Measurements from ENCODE around the gene SLC9C1. TPM values are rescaled to one million over a fixed set of nuclear protein-coding genes. Genes with fewer than 3 reads are reported as not detected.

SLC9C1 gene
- total RNA-seq: not detected in 2 replicates
- long read RNA-seq: 0 reads

DNA sequence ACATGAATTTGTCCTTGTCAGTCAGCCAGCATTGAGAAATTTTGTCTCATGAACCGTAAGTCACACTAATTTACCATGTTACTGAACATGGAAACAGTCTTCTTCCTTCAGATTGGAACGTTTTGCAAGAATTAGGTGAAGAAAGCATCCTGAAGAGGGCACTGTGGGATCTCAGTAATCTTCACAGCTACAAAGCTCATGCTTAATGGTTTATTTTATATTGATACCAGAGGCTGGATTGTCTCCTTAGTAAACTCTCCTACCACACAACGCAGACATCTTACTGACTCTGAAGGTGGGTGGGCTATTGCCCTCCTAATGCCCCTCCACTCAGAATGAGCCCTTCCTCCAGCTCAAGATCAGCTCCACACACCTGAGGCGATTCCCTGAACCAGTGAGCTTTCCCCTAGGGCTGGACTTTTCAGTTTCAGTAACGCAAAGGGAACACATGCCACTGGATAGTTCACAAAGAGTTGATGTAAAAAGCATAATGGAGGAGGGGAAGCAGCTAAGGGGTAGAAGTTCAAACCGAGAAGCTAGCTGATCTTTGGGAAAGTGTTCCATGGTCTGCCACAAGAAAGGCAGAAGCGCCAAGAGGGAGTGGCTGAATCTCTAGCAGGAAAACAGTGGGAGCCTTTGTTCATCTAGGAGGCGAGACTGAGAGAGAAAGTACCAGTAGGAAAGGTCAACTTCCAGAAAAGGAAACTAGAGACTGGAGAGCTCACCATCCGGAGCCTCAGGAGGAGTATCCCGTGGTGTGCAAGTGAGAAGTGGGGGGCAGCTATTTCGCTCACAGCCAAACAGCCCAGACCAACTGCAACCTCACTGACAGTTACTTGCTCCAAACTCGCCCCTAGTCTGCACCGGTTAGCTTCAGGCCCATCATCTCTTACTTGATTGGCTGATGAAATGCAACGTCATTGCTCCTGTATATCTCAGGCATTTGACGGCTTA, at the start of gene SLC9C1:
Gene SLC9C1, minus strand, starts transcription at position 849 of the 954 bp plus-strand sequence. CDS start 7,425 bp downstream, outside the sequence.
- TF ChIP-seq, protein P1, sequence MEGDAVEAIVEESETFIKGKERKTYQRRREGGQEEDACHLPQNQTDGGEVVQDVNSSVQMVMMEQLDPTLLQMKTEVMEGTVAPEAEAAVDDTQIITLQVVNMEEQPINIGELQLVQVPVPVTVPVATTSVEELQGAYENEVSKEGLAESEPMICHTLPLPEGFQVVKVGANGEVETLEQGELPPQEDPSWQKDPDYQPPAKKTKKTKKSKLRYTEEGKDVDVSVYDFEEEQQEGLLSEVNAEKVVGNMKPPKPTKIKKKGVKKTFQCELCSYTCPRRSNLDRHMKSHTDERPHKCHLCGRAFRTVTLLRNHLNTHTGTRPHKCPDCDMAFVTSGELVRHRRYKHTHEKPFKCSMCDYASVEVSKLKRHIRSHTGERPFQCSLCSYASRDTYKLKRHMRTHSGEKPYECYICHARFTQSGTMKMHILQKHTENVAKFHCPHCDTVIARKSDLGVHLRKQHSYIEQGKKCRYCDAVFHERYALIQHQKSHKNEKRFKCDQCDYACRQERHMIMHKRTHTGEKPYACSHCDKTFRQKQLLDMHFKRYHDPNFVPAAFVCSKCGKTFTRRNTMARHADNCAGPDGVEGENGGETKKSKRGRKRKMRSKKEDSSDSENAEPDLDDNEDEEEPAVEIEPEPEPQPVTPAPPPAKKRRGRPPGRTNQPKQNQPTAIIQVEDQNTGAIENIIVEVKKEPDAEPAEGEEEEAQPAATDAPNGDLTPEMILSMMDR (IDR thresholded peaks at IDR 0.05): peak; percentile 78
- no peak for DNase-seq (ENCODE audit: extremely low spot score, unreplicated experiment)
- Mint-ChIP-seq H3K36me3 (ENCODE audit: unreplicated experiment) (no peaks in the 10 kb centered on the region), H3K4me1 (ENCODE audit: unreplicated experiment) (peaks cover 15% of the 10 kb centered on the region), H3K27ac (ENCODE audit: unreplicated experiment) (peak within 1 kb of the TSS; percentile 65), H3K27me3 (ENCODE audit: unreplicated experiment) (peaks cover 22% of the 10 kb centered on the region), H3K4me3 (ENCODE audit: unreplicated experiment) (peak within 1 kb of the TSS; percentile 77), H3K9me3 (ENCODE audit: unreplicated experiment) (no peaks in the 10 kb centered on the region)

DNA sequence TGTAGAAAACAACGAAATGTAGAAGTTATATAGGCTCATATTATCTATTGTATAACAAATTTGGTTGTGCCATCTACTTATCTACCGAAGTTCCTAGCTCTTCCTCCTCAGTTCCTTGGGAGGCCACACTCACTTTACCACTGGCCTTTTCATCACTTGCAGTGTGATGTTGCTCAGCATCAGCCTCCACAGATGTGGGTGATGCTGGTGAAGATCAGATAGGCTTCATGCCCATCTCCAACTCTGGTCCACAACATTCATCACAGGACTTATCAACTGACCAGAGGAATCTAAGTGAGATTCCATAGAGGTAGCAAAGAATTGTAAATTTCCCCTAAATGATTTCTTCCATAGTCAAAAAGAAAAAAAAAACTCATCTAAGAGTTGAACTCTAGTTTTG, 47.4 kb upstream of the SLC9C1 start:
- Mint-ChIP-seq H3K4me3 (ENCODE audit: unreplicated experiment) (no peak overlapping the region), H3K27ac (ENCODE audit: unreplicated experiment) (no peak overlapping the region), H3K9me3 (ENCODE audit: unreplicated experiment) (peaks cover 7% of the 10 kb centered on the region), H3K27me3 (ENCODE audit: unreplicated experiment) (peaks cover 40% of the 10 kb centered on the region), H3K36me3 (ENCODE audit: unreplicated experiment) (no peaks in the 10 kb centered on the region), H3K4me1 (ENCODE audit: unreplicated experiment) (no peaks in the 10 kb centered on the region)
- TF ChIP-seq, protein P1 (IDR thresholded peaks at IDR 0.05): no peak
- DNase-seq (ENCODE audit: extremely low spot score, unreplicated experiment): no peak

DNA sequence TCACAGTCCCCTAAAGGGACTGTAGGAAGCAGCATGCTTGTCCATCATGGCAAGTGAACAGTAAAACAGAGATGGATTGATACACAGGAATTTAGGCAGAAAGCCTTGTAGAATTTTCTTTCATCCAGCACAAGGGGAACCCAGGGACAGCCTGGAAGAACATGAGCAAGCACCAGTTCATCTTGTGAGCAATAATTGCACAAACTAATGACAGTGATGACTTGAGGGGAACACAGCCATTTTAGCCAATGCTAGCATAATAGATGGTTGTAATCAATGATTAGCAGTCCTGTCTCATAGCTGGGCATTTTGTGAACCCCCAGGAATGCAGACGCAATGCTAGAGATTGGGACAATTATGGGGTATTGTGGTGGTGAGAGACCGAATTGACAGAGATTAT, 45.6 kb upstream of the SLC9C1 start:
- H3K27ac Mint-ChIP-seq (ENCODE audit: unreplicated experiment): no peak overlapping the region
- H3K4me3 Mint-ChIP-seq (ENCODE audit: unreplicated experiment): no peak overlapping the region
- TF ChIP-seq, protein P1 (IDR thresholded peaks at IDR 0.05): no peak
- H3K27me3 Mint-ChIP-seq (ENCODE audit: unreplicated experiment): peaks cover 49% of the 10 kb centered on the region
- H3K36me3 Mint-ChIP-seq (ENCODE audit: unreplicated experiment): no peaks in the 10 kb centered on the region
- H3K9me3 Mint-ChIP-seq (ENCODE audit: unreplicated experiment): peaks cover 7% of the 10 kb centered on the region
- H3K4me1 Mint-ChIP-seq (ENCODE audit: unreplicated experiment): no peaks in the 10 kb centered on the region
- DNase-seq (ENCODE audit: extremely low spot score, unreplicated experiment): no peak

DNA sequence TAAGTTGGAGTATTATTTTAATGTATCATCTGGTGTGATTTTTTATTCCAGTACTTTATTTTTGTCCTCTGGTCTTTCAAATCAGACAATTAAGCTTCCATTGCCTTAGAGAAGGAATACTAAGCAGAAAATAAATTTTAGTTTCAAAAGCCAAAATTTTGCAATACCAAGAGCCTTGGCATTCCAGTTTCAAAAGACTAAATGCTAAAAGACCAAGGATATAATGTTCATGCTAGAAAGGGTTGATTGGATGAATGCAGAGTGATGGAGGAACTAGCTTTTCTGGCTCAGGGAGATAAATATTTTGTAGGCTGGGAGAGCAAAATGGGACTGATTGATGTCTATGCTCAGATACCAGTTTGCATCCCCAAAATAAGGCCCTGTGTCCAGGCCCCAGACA, 45.1 kb upstream of the SLC9C1 start:
- TF ChIP-seq, protein P1 (IDR thresholded peaks at IDR 0.05): no peak
- Mint-ChIP-seq H3K27ac (ENCODE audit: unreplicated experiment) (no peak overlapping the region), H3K9me3 (ENCODE audit: unreplicated experiment) (peaks cover 7% of the 10 kb centered on the region), H3K4me1 (ENCODE audit: unreplicated experiment) (no peaks in the 10 kb centered on the region), H3K36me3 (ENCODE audit: unreplicated experiment) (no peaks in the 10 kb centered on the region), H3K27me3 (ENCODE audit: unreplicated experiment) (peaks cover 52% of the 10 kb centered on the region), H3K4me3 (ENCODE audit: unreplicated experiment) (no peak overlapping the region)
- DNase-seq (ENCODE audit: extremely low spot score, unreplicated experiment): no peak

DNA sequence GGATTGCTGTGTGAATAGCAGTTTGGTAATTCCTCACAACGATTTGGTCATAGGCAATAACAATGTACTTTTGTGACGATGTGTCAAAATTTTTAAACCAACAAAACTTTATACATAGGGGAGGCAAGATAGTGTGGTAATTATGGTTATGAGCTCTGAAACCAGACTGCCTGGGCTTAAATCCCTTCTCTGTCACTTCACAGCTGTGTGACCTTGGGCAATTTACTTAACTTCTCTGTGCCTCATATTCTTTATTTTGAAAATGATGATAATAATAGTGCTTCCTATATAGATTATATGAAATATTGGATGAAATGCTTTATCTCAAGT, 44.7 kb upstream of the SLC9C1 start:
- H3K27ac Mint-ChIP-seq (ENCODE audit: unreplicated experiment): no peak overlapping the region
- H3K4me1 Mint-ChIP-seq (ENCODE audit: unreplicated experiment): peaks cover under 1% of the 10 kb centered on the region
- peaks cover 56% of the 10 kb centered on the region for H3K27me3 Mint-ChIP-seq (ENCODE audit: unreplicated experiment)
- no peaks in the 10 kb centered on the region for H3K36me3 Mint-ChIP-seq (ENCODE audit: unreplicated experiment)
- H3K9me3 Mint-ChIP-seq (ENCODE audit: unreplicated experiment): peaks cover 4% of the 10 kb centered on the region
- TF ChIP-seq, protein P1 (IDR thresholded peaks at IDR 0.05): no peak
- no peak overlapping the region for H3K4me3 Mint-ChIP-seq (ENCODE audit: unreplicated experiment)
- no peak for DNase-seq (ENCODE audit: extremely low spot score, unreplicated experiment)

All from osteocyte (in vitro differentiated cells).